ENCODE data around the gene PLCXD1. TPM values are rescaled to one million over a fixed set of nuclear protein-coding genes. Genes with fewer than 3 reads are reported as not detected.
A peak's percentile ranks its signal among the peaks of the same experiment; 100 is the strongest.

PLCXD1 gene
- total RNA-seq, 1 donor from 2014 or later, result 2.0 TPM

GRCh38 chrX:333611-334311 lies 52.6 kb downstream of the PLCXD1 start:
- DNase-seq (ENCODE audit: low read depth), result no peak

- no peak for DNase-seq (ENCODE audit: low read depth)
Observed at GRCh38 chrX:334331-334891, 53.2 kb downstream of the PLCXD1 start.

- no peak for DNase-seq (ENCODE audit: low read depth)
Observed at GRCh38 chrX:334971-335757, 54.0 kb downstream of the PLCXD1 start.

GRCh38 chrX:335758-336155 lies 54.6 kb downstream of the PLCXD1 start:
- no peak for DNase-seq (ENCODE audit: low read depth)

GRCh38 chrX:336227-336626 lies 55.0 kb downstream of the PLCXD1 start:
- no peak for DNase-seq (ENCODE audit: low read depth)

- DNase-seq (ENCODE audit: low read depth), result no peak
Observed at GRCh38 chrX:337331-337831, 56.2 kb downstream of the PLCXD1 start.

- DNase-seq (ENCODE audit: low read depth), result no peak
Observed at GRCh38 chrX:338281-338835, 57.2 kb downstream of the PLCXD1 start.

GRCh38 chrX:338836-339400 lies 57.7 kb downstream of the PLCXD1 start:
- DNase-seq (ENCODE audit: low read depth), result no peak

- DNase-seq (ENCODE audit: low read depth), result no peak
Observed at GRCh38 chrX:340121-340520, 58.9 kb downstream of the PLCXD1 start.

GRCh38 chrX:340641-341423 lies 59.7 kb downstream of the PLCXD1 start:
- no peak for DNase-seq (ENCODE audit: low read depth)

- DNase-seq (ENCODE audit: low read depth), result no peak
Observed at GRCh38 chrX:341541-342101, 60.4 kb downstream of the PLCXD1 start.

GRCh38 chrX:344371-344901 lies 63.3 kb downstream of the PLCXD1 start:
- no peak for DNase-seq (ENCODE audit: low read depth)

- no peak for DNase-seq (ENCODE audit: low read depth)
Observed at GRCh38 chrX:345020-345925, 64.1 kb downstream of the PLCXD1 start.

- no peak for DNase-seq (ENCODE audit: low read depth)
Observed at GRCh38 chrX:346034-346813, 65.0 kb downstream of the PLCXD1 start.

- DNase-seq (ENCODE audit: low read depth), result no peak
Observed at GRCh38 chrX:347351-348117, 66.4 kb downstream of the PLCXD1 start.

- DNase-seq (ENCODE audit: low read depth), result no peak
Observed at GRCh38 chrX:348461-349117, 67.4 kb downstream of the PLCXD1 start.

- DNase-seq (ENCODE audit: low read depth), result peak; percentile 52
Observed at GRCh38 chrX:349196-349595, 68.0 kb downstream of the PLCXD1 start.

All from myocyte (in vitro differentiated cells).